Measurements from ENCODE around the gene FOXK2.
A peak's percentile ranks its signal among the peaks of the same experiment; 100 is the strongest.
"Not testable (repeated sequence)": the region's sequence is repeated elsewhere in the genome, so short reads cannot be mapped to it uniquely, and the experiment has no call there.

FOXK2 gene

GRCh38 chr17:82539076-82539475 is 19.5 kb downstream of the FOXK2 start:
- not testable (repeated sequence) for H3K4me3 Mint-ChIP-seq, H3K9me3 Mint-ChIP-seq, H3K27ac Mint-ChIP-seq, H3K27me3 Mint-ChIP-seq, H3K36me3 Mint-ChIP-seq, ATAC-seq
- peaks cover 56% of the 10 kb centered on the region for H3K4me1 Mint-ChIP-seq

GRCh38 chr17:82542439-82542838 is 22.9 kb downstream of the FOXK2 start:
- no peaks in the 10 kb centered on the region for H3K36me3 Mint-ChIP-seq
- no peak for ATAC-seq
- peaks cover 58% of the 10 kb centered on the region for H3K4me1 Mint-ChIP-seq
- H3K4me3 Mint-ChIP-seq = no peak overlapping the region
- no peaks in the 10 kb centered on the region for H3K9me3 Mint-ChIP-seq
- no peaks in the 10 kb centered on the region for H3K27me3 Mint-ChIP-seq
- no peak overlapping the region for H3K27ac Mint-ChIP-seq

- ATAC-seq = no peak
- no peaks in the 10 kb centered on the region for H3K27me3 Mint-ChIP-seq
- no peak overlapping the region for H3K4me3 Mint-ChIP-seq
- H3K9me3 Mint-ChIP-seq = no peaks in the 10 kb centered on the region
- H3K36me3 Mint-ChIP-seq = peaks cover 6% of the 10 kb centered on the region
- H3K27ac Mint-ChIP-seq = no peak overlapping the region
- peaks cover 59% of the 10 kb centered on the region for H3K4me1 Mint-ChIP-seq
Measured at GRCh38 chr17:82544431-82545070, 25.0 kb downstream of the FOXK2 start.

GRCh38 chr17:82545071-82545462 is 25.5 kb downstream of the FOXK2 start:
- Mint-ChIP-seq H3K4me3 (no peak overlapping the region), H3K36me3 (peaks cover 6% of the 10 kb centered on the region), H3K9me3 (no peaks in the 10 kb centered on the region), H3K4me1 (peaks cover 54% of the 10 kb centered on the region), H3K27me3 (no peaks in the 10 kb centered on the region), H3K27ac (no peak overlapping the region)
- ATAC-seq = no peak

- H3K4me3 Mint-ChIP-seq = no peak overlapping the region
- H3K27ac Mint-ChIP-seq = no peak overlapping the region
- no peak for ATAC-seq
- H3K27me3 Mint-ChIP-seq = no peaks in the 10 kb centered on the region
- peaks cover 6% of the 10 kb centered on the region for H3K36me3 Mint-ChIP-seq
- H3K9me3 Mint-ChIP-seq = no peaks in the 10 kb centered on the region
- H3K4me1 Mint-ChIP-seq = peaks cover 60% of the 10 kb centered on the region
Measured at GRCh38 chr17:82547981-82548380, 28.4 kb downstream of the FOXK2 start.

GRCh38 chr17:82548681-82549303 is 29.3 kb downstream of the FOXK2 start:
- H3K9me3 Mint-ChIP-seq = no peaks in the 10 kb centered on the region
- no peak overlapping the region for H3K4me3 Mint-ChIP-seq
- no peak for ATAC-seq
- H3K27me3 Mint-ChIP-seq = no peaks in the 10 kb centered on the region
- H3K36me3 Mint-ChIP-seq = peaks cover 6% of the 10 kb centered on the region
- H3K4me1 Mint-ChIP-seq = peaks cover 62% of the 10 kb centered on the region
- no peak overlapping the region for H3K27ac Mint-ChIP-seq

- Mint-ChIP-seq H3K36me3 (peaks cover 6% of the 10 kb centered on the region), H3K4me1 (peaks cover 44% of the 10 kb centered on the region), H3K9me3 (no peaks in the 10 kb centered on the region), H3K4me3 (no peak overlapping the region), H3K27me3 (no peaks in the 10 kb centered on the region), H3K27ac (no peak overlapping the region)
- peak; percentile 100 for ATAC-seq
Measured at GRCh38 chr17:82551779-82552457, 32.4 kb downstream of the FOXK2 start.

- Mint-ChIP-seq H3K27me3 (no peaks in the 10 kb centered on the region), H3K9me3 (no peaks in the 10 kb centered on the region), H3K4me3 (no peak overlapping the region), H3K27ac (no peak overlapping the region), H3K36me3 (peaks cover 5% of the 10 kb centered on the region), H3K4me1 (peaks cover 40% of the 10 kb centered on the region)
- ATAC-seq = no peak
Measured at GRCh38 chr17:82552580-82552979, 33.0 kb downstream of the FOXK2 start.

GRCh38 chr17:82553210-82553930 is 33.8 kb downstream of the FOXK2 start:
- no peak overlapping the region for H3K4me3 Mint-ChIP-seq
- no peaks in the 10 kb centered on the region for H3K27me3 Mint-ChIP-seq
- no peaks in the 10 kb centered on the region for H3K9me3 Mint-ChIP-seq
- H3K36me3 Mint-ChIP-seq = peaks cover 4% of the 10 kb centered on the region
- no peak for ATAC-seq
- peaks cover 32% of the 10 kb centered on the region for H3K4me1 Mint-ChIP-seq
- no peak overlapping the region for H3K27ac Mint-ChIP-seq

- H3K4me1 Mint-ChIP-seq = peaks cover 25% of the 10 kb centered on the region
- not testable (repeated sequence) for H3K36me3 Mint-ChIP-seq, H3K27me3 Mint-ChIP-seq, H3K9me3 Mint-ChIP-seq, ATAC-seq, H3K27ac Mint-ChIP-seq, H3K4me3 Mint-ChIP-seq
Measured at GRCh38 chr17:82557510-82557909, 38.0 kb downstream of the FOXK2 start.

- Mint-ChIP-seq H3K27ac (no peak overlapping the region), H3K27me3 (no peaks in the 10 kb centered on the region), H3K4me3 (no peak overlapping the region), H3K9me3 (no peaks in the 10 kb centered on the region), H3K4me1 (peaks cover 9% of the 10 kb centered on the region), H3K36me3 (peaks cover 6% of the 10 kb centered on the region)
- ATAC-seq = no peak
Measured at GRCh38 chr17:82559566-82560251, 40.2 kb downstream of the FOXK2 start.

- H3K9me3 Mint-ChIP-seq = no peaks in the 10 kb centered on the region
- no peak overlapping the region for H3K27ac Mint-ChIP-seq
- no peaks in the 10 kb centered on the region for H3K27me3 Mint-ChIP-seq
- H3K4me3 Mint-ChIP-seq = no peak overlapping the region
- H3K4me1 Mint-ChIP-seq = peaks cover 8% of the 10 kb centered on the region
- ATAC-seq = no peak
- peaks cover 10% of the 10 kb centered on the region for H3K36me3 Mint-ChIP-seq
Measured at GRCh38 chr17:82560252-82560642, 40.7 kb downstream of the FOXK2 start.

GRCh38 chr17:82560802-82561428 is 41.4 kb downstream of the FOXK2 start:
- Mint-ChIP-seq H3K4me1 (peaks cover 8% of the 10 kb centered on the region), H3K27me3 (no peaks in the 10 kb centered on the region), H3K27ac (no peak overlapping the region), H3K36me3 (peaks cover 16% of the 10 kb centered on the region), H3K9me3 (no peaks in the 10 kb centered on the region), H3K4me3 (no peak overlapping the region)
- ATAC-seq = no peak

- Mint-ChIP-seq H3K4me3 (no peak overlapping the region), H3K27me3 (no peaks in the 10 kb centered on the region), H3K9me3 (no peaks in the 10 kb centered on the region), H3K27ac (no peak overlapping the region), H3K36me3 (peaks cover 16% of the 10 kb centered on the region), H3K4me1 (peaks cover 8% of the 10 kb centered on the region)
- no peak for ATAC-seq
Measured at GRCh38 chr17:82561429-82562035, 42.0 kb downstream of the FOXK2 start.
